Fibroblast of skin of left quadriceps (primary cell): ENCODE data around the gene DPM3.
A peak's percentile ranks its signal among the peaks of the same experiment; 100 is the strongest.
"Not testable (repeated sequence)": the region's sequence is repeated elsewhere in the genome, so short reads cannot be mapped to it uniquely, and the experiment has no call there.

Experiments used
- DNase-seq, 2 experiments: peaks; one replicate each; pipeline ENCODE4 v3.0.0-alpha.2; 2013; ENCODE audit warnings: low read depth in 2 of 2

Gene DPM3

GRCh38 chr1:155158991-155159390 lies 18.7 kb upstream of the DPM3 start:
- no peak for DNase-seq

GRCh38 chr1:155155996-155156643 lies 15.8 kb upstream of the DPM3 start:
- not testable (repeated sequence) for DNase-seq

GRCh38 chr1:155145491-155145890 lies 5.2 kb upstream of the DPM3 start:
- DNase-seq: no peak

GRCh38 chr1:155141749-155142148 lies 1.4 kb upstream of the DPM3 start:
- DNase-seq: no peak

GRCh38 chr1:155140630-155140953 lies 261 bp upstream of the DPM3 start:
- DNase-seq: no peak

GRCh38 chr1:155137154-155137949 lies 3.0 kb downstream of the DPM3 start:
- no peak for DNase-seq

- DNase-seq: no peak
Observed at GRCh38 chr1:155136748-155137147, 3.6 kb downstream of the DPM3 start.

GRCh38 chr1:155135415-155136028 lies 4.8 kb downstream of the DPM3 start, which contains the start of gene SLC50A1:
Gene SLC50A1, plus strand, starts transcription at chr1:155135852. Its CDS starts 60 bp downstream, at chr1:155135912.
- DNase-seq: peak; percentile 80 to 83

GRCh38 chr1:155134880-155135414 lies 5.4 kb downstream of the DPM3 start:
- peak; percentile 69 to 70 for DNase-seq

- DNase-seq: no peak
Observed at GRCh38 chr1:155134322-155134721, 6.0 kb downstream of the DPM3 start.

GRCh38 chr1:155133799-155134281 lies 6.5 kb downstream of the DPM3 start:
- no peak for DNase-seq

- no peak for DNase-seq
Observed at GRCh38 chr1:155131856-155132255, 8.5 kb downstream of the DPM3 start.

GRCh38 chr1:155131285-155131684 lies 9.0 kb downstream of the DPM3 start:
- no peak for DNase-seq

- DNase-seq: no peak
Observed at GRCh38 chr1:155130272-155131006, 9.9 kb downstream of the DPM3 start.

GRCh38 chr1:155128755-155129473 lies 11.4 kb downstream of the DPM3 start:
- DNase-seq: no peak

GRCh38 chr1:155127967-155128754 lies 12.2 kb downstream of the DPM3 start:
- DNase-seq: no peak

GRCh38 chr1:155127105-155127966 lies 13.0 kb downstream of the DPM3 start, which contains the start of gene EFNA1:
Gene EFNA1, plus strand, starts transcription at chr1:155127876. Its CDS starts 102 bp downstream, at chr1:155127978.
- no peak for DNase-seq

GRCh38 chr1:155126556-155127104 lies 13.7 kb downstream of the DPM3 start:
- no peak for DNase-seq
